Astrocyte (in vitro differentiated cells and primary cell): ENCODE results near the gene LAMP1. TPM values are rescaled to one million over a fixed set of nuclear protein-coding genes. Genes with fewer than 3 reads are reported as not detected.
"Not testable (repeated sequence)": the region's sequence is repeated elsewhere in the genome, so short reads cannot be mapped to it uniquely, and the experiment has no call there.

Source experiments
- DNase-seq: peaks from one replicate; pipeline ENCODE4 v3.0.0-alpha.2; 2010; ENCODE audit warnings: low read depth
- FAIRE-seq: peaks from 2 replicates; lab custom pipeline; 2011; peaks lifted over from hg19 to GRCh38; lab: Jason Lieb, UNC
- H2AFZ ChIP-seq: 2 replicates; pipeline ENCODE4 v1.6.0; 2012; ENCODE audit warnings: low read depth, low read length, inconsistent platforms
- H3K27ac ChIP-seq: 2 replicates; pipeline ENCODE4 v1.5.1; 2011; ENCODE audit warnings: low read depth, low read length, inconsistent platforms
- H3K27me3 ChIP-seq: 2 replicates; pipeline ENCODE4 v1.6.0; 2011; ENCODE audit warnings: low read length, inconsistent platforms; ENCODE audit not compliant: insufficient read depth
- H3K36me3 ChIP-seq: 2 replicates; pipeline ENCODE4 v1.5.1; 2011; ENCODE audit warnings: low read length, inconsistent platforms; ENCODE audit not compliant: insufficient read depth
- H3K4me1 ChIP-seq: 2 replicates; pipeline ENCODE4 v1.5.1; 2011; ENCODE audit warnings: low read length, inconsistent platforms; ENCODE audit not compliant: insufficient read depth
- H3K4me2 ChIP-seq: 2 replicates; pipeline ENCODE4 v1.6.0; 2012; ENCODE audit warnings: low read length, inconsistent platforms
- H3K4me3 ChIP-seq: 2 replicates; pipeline ENCODE4 v1.5.1; 2011; ENCODE audit warnings: low read depth, mild to moderate bottlenecking, low read length, inconsistent platforms; ENCODE audit not compliant: insufficient read depth
- H3K79me2 ChIP-seq: 2 replicates; pipeline ENCODE4 v1.6.0; 2012; ENCODE audit warnings: mild to moderate bottlenecking, low read length, inconsistent platforms; ENCODE audit not compliant: insufficient read depth
- H3K9ac ChIP-seq: 2 replicates; pipeline ENCODE4 v1.6.0; 2012; ENCODE audit warnings: mild to moderate bottlenecking, low read length, inconsistent platforms
- H3K9me3 ChIP-seq: 2 replicates; pipeline ENCODE4 v1.5.1; 2012; ENCODE audit warnings: low read depth, mild to moderate bottlenecking, low read length, inconsistent platforms; ENCODE audit not compliant: insufficient read depth
- H4K20me1 ChIP-seq: 2 replicates; pipeline ENCODE4 v1.6.0; 2012; ENCODE audit warnings: low read length, inconsistent platforms; ENCODE audit not compliant: insufficient read depth
- H3K27ac Mint-ChIP-seq: one replicate; pipeline ENCODE4 v1.8.0; 2021; ENCODE audit warnings: mild to moderate bottlenecking, mixed read lengths; ENCODE audit not compliant: unreplicated experiment
- H3K27me3 Mint-ChIP-seq: one replicate; pipeline ENCODE4 v1.8.0; 2021; ENCODE audit warnings: low read depth, mixed read lengths; ENCODE audit not compliant: unreplicated experiment
- H3K36me3 Mint-ChIP-seq: one replicate; pipeline ENCODE4 v1.8.0; 2021; ENCODE audit warnings: low read depth, mixed read lengths; ENCODE audit not compliant: unreplicated experiment
- H3K4me1 Mint-ChIP-seq: one replicate; pipeline ENCODE4 v1.8.0; 2021; ENCODE audit warnings: low read depth, mixed read lengths; ENCODE audit not compliant: unreplicated experiment
- H3K4me3 Mint-ChIP-seq: one replicate; pipeline ENCODE4 v1.8.0; 2021; ENCODE audit warnings: mild to moderate bottlenecking, moderate library complexity, mixed read lengths; ENCODE audit not compliant: unreplicated experiment
- H3K9me3 Mint-ChIP-seq: one replicate; pipeline ENCODE4 v1.8.0; 2021; ENCODE audit warnings: mild to moderate bottlenecking, mixed read lengths; ENCODE audit not compliant: unreplicated experiment
- CTCF ChIP-seq: IDR thresholded peaks from 2 replicates; pipeline ENCODE4 v1.5.1; 2011; ENCODE audit warnings: low read depth, mild to moderate bottlenecking, inconsistent platforms, low read length, moderate library complexity; ENCODE audit not compliant: insufficient read depth
- EZH2 ChIP-seq: IDR thresholded peaks from 2 replicates; pipeline ENCODE4 v1.6.1; 2012; ENCODE audit warnings: mild to moderate bottlenecking, low read length, inconsistent platforms; ENCODE audit not compliant: insufficient read depth
- total RNA-seq: library from RNA; stranded (reverse); gene quantifications from 2 replicates; pipeline ENCODE4 v1.2.1, GENCODE V29; 2021

LAMP1 gene
- total RNA-seq, 1 donor from 2014 or later, result 313 TPM

GRCh38 chr13:113369189-113369588 lies 72.2 kb downstream of the LAMP1 start:
- no peak overlapping the region for H3K27ac Mint-ChIP-seq
- no peaks in the 10 kb centered on the region for H3K36me3 Mint-ChIP-seq
- TF ChIP-seq EZH2, result no peak
- no peak for TF ChIP-seq CTCF
- FAIRE-seq (no peak), DNase-seq (no peak)
- H3K9me3 Mint-ChIP-seq, result no peaks in the 10 kb centered on the region
- Histone ChIP-seq H3K27ac (no peak overlapping the region), H3K27me3 (peaks cover 2% of the 10 kb centered on the region), H3K4me1 (no peaks in the 10 kb centered on the region), H3K9me3 (no peaks in the 10 kb centered on the region), H3K36me3 (no peaks in the 10 kb centered on the region), H3K4me3 (no peak overlapping the region), H3K4me2 (no peak overlapping the region), H4K20me1 (no peaks in the 10 kb centered on the region), H3K79me2 (no peaks in the 10 kb centered on the region), H3K9ac (no peak overlapping the region), H2AFZ (no peak overlapping the region)
- peaks cover 53% of the 10 kb centered on the region for H3K27me3 Mint-ChIP-seq
- no peak overlapping the region for H3K4me3 Mint-ChIP-seq
- no peaks in the 10 kb centered on the region for H3K4me1 Mint-ChIP-seq

- H3K27me3 ChIP-seq, result peaks cover 1% of the 10 kb centered on the region
- no peak overlapping the region for H3K4me2 ChIP-seq
- H3K79me2 ChIP-seq, result no peaks in the 10 kb centered on the region
- no peaks in the 10 kb centered on the region for H3K36me3 ChIP-seq
- no peaks in the 10 kb centered on the region for H3K4me1 ChIP-seq
- no peak overlapping the region for H3K9ac ChIP-seq
- Mint-ChIP-seq H3K9me3 (no peaks in the 10 kb centered on the region), H3K36me3 (no peaks in the 10 kb centered on the region), H3K27ac (no peak overlapping the region), H3K4me1 (no peaks in the 10 kb centered on the region), H3K27me3 (peaks cover 60% of the 10 kb centered on the region), H3K4me3 (no peak overlapping the region)
- DNase-seq, result no peak
- no peak overlapping the region for H3K27ac ChIP-seq
- FAIRE-seq, result no peak
- no peak overlapping the region for H3K4me3 ChIP-seq
- TF ChIP-seq CTCF, result no peak
- no peak overlapping the region for H2AFZ ChIP-seq
- no peaks in the 10 kb centered on the region for H4K20me1 ChIP-seq
- H3K9me3 ChIP-seq, result no peaks in the 10 kb centered on the region
Observed at GRCh38 chr13:113369881-113370280, 72.8 kb downstream of the LAMP1 start.

GRCh38 chr13:113371061-113371460 lies 74.0 kb downstream of the LAMP1 start:
- H2AFZ ChIP-seq, result no peak overlapping the region
- no peak for DNase-seq
- peaks cover 2% of the 10 kb centered on the region for H3K9me3 Mint-ChIP-seq
- H3K36me3 ChIP-seq, result no peaks in the 10 kb centered on the region
- H3K9ac ChIP-seq, result no peak overlapping the region
- no peak overlapping the region for H3K27ac ChIP-seq
- H3K27me3 Mint-ChIP-seq, result peaks cover 54% of the 10 kb centered on the region
- no peak overlapping the region for H3K27ac Mint-ChIP-seq
- no peaks in the 10 kb centered on the region for H3K4me1 ChIP-seq
- H3K4me1 Mint-ChIP-seq, result no peaks in the 10 kb centered on the region
- H3K4me3 Mint-ChIP-seq, result no peak overlapping the region
- H3K27me3 ChIP-seq, result no peaks in the 10 kb centered on the region
- TF ChIP-seq CTCF (no peak), EZH2 (no peak)
- FAIRE-seq, result no peak
- no peaks in the 10 kb centered on the region for H4K20me1 ChIP-seq
- no peak overlapping the region for H3K4me3 ChIP-seq
- no peaks in the 10 kb centered on the region for H3K36me3 Mint-ChIP-seq
- H3K79me2 ChIP-seq, result no peaks in the 10 kb centered on the region
- H3K9me3 ChIP-seq, result no peaks in the 10 kb centered on the region
- H3K4me2 ChIP-seq, result no peak overlapping the region

- H3K36me3 Mint-ChIP-seq, H3K9me3 ChIP-seq, H3K9me3 Mint-ChIP-seq, H3K4me3 Mint-ChIP-seq, H3K36me3 ChIP-seq, H2AFZ ChIP-seq, H3K27me3 ChIP-seq, H3K79me2 ChIP-seq, H3K4me1 ChIP-seq, DNase-seq, H3K9ac ChIP-seq, H3K4me2 ChIP-seq, H3K4me1 Mint-ChIP-seq, H3K27ac ChIP-seq, H3K27ac Mint-ChIP-seq, FAIRE-seq, H4K20me1 ChIP-seq, H3K4me3 ChIP-seq: not testable (repeated sequence)
- peaks cover 58% of the 10 kb centered on the region for H3K27me3 Mint-ChIP-seq
Observed at GRCh38 chr13:113371701-113372100, 74.7 kb downstream of the LAMP1 start.
